HPDE6-E6E7 (cell line): ENCODE results near the gene PIP4K2C.
"Not testable (repeated sequence)": the region's sequence is repeated elsewhere in the genome, so short reads cannot be mapped to it uniquely, and the experiment has no call there.

Source experiments
- DNase-seq: peaks from one replicate; pipeline ENCODE4 v3.0.0; 2011; ENCODE audit warnings: missing footprints; ENCODE audit errors: extremely low spot score

PIP4K2C gene

GRCh38 chr12:57558864-57559263, 32.1 kb upstream of the PIP4K2C start:
- DNase-seq, result no peak

- DNase-seq, result no peak
Measured at GRCh38 chr12:57560516-57560915, 30.5 kb upstream of the PIP4K2C start.

DNA sequence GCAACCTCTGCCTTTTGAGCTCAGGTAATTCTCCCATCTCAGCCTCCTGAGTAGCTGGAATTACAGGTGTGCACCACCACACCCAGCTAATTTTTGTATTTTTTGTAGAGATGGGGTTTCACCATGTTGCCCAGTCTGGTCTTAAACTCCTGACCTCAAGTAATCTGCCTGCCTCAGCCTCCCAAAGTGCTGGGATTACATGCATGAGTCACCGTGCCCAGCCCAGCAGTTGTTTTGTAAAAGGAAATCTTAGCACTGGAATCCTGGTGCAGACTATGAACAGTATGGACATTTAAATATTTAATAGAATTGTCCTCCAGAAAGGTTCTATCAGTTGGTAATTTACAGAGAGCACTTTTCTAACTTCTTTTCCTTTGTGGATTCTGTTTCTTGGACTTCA, 29.9 kb upstream of the PIP4K2C start:
- DNase-seq, result not testable (repeated sequence)

DNA sequence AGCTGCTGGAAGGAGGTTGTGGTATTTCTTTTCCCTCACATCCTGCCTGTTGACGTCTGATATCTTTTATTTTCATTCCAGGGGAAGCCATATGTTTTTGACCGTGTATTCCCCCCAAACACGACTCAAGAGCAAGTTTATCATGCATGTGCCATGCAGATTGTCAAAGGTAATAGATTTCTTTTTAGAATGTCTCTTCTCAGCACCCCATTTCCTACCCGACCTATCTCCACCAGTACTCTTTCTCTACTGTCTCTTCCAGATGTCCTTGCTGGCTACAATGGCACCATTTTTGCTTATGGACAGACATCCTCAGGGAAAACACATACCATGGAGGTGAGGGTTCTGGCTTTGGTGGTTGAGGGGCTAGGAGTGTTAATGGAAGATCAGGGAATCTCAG, 27.6 kb upstream of the PIP4K2C start:
- DNase-seq, result no peak

GRCh38 chr12:57564178-57564740, 26.7 kb upstream of the PIP4K2C start:
- DNase-seq, result no peak

DNA sequence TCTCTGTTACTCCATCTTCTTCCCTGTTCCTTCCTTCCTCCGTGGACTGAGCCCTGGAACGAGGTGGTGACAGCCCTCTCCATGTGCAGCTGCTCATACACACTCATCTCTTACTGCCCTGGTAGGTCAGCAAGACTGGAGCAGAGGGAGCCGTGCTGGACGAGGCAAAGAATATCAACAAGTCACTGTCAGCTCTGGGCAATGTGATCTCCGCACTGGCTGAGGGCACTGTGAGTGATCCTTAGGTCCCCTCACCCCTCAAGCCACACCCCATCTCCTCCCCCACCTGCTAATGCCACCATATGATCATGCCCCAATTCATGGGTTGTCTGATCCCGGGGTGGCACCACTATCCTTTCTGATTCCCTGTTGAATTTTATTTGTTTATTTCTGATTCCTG, 22.2 kb upstream of the PIP4K2C start:
- no peak for DNase-seq

GRCh38 chr12:57569858-57570257, 21.1 kb upstream of the PIP4K2C start:
- no peak for DNase-seq

- DNase-seq, result not testable (repeated sequence)
Measured at GRCh38 chr12:57570438-57570837, 20.6 kb upstream of the PIP4K2C start.

DNA sequence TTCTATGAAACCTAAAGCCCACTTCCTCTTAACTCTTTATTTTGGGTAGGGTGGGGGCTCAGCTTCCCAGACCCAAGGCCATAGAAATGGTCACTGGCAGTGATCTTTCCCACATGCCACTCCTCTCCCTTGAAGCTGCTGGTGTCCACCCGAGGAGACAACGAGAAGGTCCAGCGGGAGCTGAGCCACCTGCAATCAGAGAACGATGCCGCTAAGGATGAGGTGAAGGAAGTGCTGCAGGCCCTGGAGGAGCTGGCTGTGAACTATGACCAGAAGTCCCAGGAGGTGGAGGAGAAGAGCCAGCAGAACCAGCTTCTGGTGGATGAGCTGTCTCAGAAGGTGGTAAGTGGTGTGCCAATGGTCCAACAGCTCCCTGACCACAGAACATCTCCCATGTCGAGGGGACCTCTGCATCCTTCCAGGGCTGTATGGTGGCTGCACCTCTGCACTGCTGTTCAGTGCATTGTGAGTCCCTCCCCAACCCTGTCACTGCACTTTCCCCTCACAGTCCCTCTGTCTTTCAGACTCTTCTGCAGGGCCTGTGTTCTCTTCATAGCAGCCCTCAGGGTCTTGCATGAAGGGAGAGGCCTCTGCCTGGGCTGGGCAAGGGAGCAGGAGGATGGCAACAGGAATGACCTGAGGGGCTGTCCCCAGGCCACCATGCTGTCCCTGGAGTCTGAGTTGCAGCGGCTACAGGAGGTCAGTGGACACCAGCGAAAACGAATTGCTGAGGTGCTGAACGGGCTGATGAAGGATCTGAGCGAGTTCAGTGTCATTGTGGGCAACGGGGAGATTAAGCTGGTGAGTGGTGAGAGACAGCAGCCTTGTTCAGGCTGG, 18.8 kb upstream of the PIP4K2C start:
- no peak for DNase-seq

DNA sequence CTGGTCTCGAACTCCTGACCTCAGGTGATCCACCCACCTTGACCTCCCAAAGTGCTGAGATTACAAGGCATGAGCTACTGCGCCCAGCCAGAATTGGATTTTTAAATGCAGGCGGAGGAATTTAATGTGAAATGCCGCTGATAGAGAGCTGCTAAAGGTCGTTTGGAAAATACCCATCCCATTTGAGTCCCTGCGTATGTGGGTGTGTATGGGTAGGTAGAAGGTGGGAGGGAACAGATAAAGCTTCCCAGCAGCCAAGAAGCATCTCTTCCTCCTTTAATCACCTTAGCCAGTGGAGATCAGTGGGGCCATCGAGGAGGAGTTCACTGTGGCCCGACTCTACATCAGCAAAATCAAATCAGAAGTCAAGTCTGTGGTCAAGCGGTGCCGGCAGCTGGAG, 16.2 kb upstream of the PIP4K2C start:
- DNase-seq, result no peak

GRCh38 chr12:57575771-57576612, 15.0 kb upstream of the PIP4K2C start:
- DNase-seq, result no peak

GRCh38 chr12:57576613-57577160, 14.3 kb upstream of the PIP4K2C start:
- no peak for DNase-seq

GRCh38 chr12:57577981-57578758, 12.8 kb upstream of the PIP4K2C start:
- DNase-seq, result no peak

- no peak for DNase-seq
Measured at GRCh38 chr12:57579011-57579410, 12.0 kb upstream of the PIP4K2C start.

DNA sequence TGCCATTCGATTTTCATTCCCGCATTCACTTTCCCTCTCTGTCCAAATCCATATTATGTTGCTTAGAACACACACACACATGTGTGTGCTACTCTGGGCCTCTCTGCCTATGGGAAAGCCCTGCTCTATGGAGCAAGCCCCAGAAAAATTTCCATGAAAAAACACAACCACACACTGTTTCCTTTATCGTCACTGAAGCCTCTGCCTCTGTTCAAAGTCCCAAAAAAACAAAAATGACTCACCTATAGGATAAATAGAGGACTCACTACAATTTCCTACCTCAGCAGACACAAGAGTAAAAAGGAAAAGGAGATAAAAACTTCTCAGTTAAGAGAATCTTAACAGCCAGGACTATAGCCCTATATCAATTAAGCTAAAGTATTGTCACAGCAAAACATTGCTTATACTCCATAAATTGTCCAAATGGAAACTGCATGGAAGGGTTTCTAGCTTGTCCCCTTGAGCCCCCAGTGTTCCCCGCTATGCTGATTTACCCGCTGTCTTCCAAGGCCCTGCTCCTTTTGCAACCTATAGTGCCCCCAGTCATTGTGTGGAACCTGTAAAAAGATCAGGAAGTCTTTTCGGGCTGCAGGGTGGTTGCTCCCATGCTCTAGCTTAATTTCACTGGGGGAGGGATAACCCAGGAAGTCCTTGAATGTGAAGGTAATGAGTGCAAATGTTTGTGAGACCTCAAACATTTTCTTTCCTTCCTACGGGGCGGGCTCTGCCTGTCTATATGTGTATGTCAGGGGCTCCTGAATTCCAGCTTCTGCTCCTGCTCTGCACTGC, 11.1 kb upstream of the PIP4K2C start:
- no peak for DNase-seq

- no peak for DNase-seq
Measured at GRCh38 chr12:57580466-57580795, 10.6 kb upstream of the PIP4K2C start.

DNA sequence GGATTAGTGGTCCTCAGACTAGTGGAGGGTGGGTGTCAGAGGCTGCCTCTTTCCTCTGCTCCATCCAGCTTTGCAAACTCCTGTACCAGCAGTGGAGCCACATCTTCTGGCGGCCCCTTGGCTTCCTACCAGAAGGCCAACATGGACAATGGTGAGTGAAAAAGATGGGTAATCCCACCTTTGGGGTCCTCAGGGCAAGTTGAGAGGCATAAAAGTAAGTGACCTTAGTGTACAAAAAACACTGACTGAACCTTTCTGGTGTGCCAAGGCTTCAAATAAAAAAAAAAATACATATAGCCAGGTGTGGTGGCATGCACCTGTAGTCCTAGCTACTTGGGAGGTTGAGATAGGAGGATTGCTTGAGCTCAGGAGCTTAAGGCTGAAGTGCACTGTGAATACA, 9.2 kb upstream of the PIP4K2C start:
- DNase-seq, result no peak

DNA sequence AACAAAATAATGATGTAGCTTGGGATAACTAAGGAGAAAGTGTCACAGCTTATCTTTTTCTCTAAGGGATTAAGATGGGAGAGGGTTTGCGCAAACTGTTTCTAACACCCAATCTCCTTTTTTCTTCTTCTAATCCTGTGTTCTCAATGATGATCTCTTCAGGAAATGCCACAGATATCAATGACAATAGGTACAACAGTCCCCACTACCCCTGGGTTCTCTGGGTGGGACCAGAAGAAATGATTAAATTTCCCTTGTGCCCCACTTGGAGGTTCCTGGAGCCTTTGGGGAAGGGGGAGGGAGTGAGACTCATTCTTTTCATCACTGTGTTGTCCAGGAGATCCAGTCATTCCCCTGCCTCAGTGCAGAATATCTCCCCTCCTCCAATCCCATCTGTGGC, 8.6 kb upstream of the PIP4K2C start:
- DNase-seq, result no peak

DNA sequence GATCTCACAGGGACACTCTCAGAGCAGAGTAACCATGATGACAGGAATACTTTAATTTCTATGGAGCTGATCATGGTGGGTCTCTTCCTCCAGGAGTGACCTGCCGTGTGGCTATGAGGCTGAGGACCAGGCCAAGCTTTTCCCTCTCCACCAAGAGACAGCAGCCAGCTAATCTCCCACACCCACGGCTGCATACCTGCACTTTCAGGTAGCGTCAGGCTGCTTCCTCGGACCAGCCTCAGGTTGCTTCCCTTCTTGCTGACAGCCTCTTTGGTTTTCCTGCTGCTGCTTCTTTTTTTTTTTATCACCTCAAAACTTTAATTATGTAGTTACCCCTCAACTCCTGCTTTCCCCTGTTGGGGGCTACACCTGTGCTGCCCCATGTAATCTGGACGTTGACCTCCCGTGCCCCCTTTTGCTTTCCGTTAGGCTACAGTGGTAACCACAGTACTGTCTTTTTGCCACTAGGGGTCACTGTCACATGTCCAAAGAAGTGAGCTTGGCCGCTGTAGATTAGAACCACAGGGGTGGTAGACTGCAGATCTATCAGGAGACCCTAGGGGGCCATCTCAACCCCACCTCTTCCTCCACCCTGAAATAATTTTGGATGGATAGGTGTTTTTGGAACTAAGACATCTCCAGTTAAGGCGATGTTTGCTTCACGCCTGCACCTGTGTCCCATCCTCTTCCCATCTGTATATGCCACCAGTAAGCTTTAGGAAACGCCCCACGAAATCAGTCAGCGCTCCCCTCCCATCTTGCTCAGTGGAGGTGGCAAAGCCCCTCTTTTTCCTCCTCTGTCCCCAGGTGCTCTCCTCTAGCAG, 7.8 kb upstream of the PIP4K2C start:
- peak; percentile 81 for DNase-seq

DNA sequence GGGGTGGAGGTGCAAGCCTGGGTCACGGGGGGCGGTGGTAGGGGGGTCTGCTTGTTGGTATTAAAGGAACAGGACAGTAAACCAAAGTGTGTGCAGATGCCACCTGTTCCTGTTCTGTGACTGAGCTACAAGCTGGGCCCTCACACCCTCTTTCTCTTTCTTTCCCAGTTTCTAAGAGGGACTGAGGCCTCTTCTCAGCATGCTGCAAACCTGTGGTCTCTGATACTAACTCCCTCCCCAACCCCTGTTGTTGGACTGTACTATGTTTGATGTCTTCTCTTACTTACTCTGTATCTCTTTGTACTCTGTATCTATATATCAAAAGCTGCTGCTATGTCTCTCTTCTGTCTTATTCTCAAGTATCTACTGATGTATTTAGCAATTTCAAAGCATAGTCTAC, 6.9 kb upstream of the PIP4K2C start:
- DNase-seq, result no peak
